K562 (cell line): Measurements from ENCODE around the gene SAMD3. TPM values are rescaled to one million over a fixed set of nuclear protein-coding genes. Genes with fewer than 3 reads are reported as not detected.

Experiments used
- ATAC-seq: fragments of 200-7000 bp; cut with Tn5 transposase; 3 replicates; pipeline ENCODE4 v1.9.1; 2020; ENCODE audit warnings: moderate library complexity
- BruUV-seq: library from RNA; stranded (reverse); fragments of 400-500 nt; replicated peaks from 2 replicates; lab custom pipeline; 2021; lab: Mats Ljungman, UMichigan
- CTCF ChIA-PET: fragments of 300-600 bp; formaldehyde crosslinking; extraction: SDS; loops from one replicate; lab custom pipeline; 2021; ENCODE audit warnings: low intra/inter-chr PET ratio; lab: Yijun Ruan, JAX
- POLR2A ChIA-PET: fragments of 300-600, 350-650 bp; sonication (Branson Sonifier 250); formaldehyde crosslinking; extraction: SDS; loops from one replicate; lab custom pipeline; 2021; ENCODE audit warnings: antibody characterized with exemption, inconsistent platforms; lab: Yijun Ruan, JAX
- DNase-seq, 4 experiments: peaks; one replicate each; pipeline versions ENCODE4 v3.0.0 to v3.0.0-alpha.2; 2011 to 2018; ENCODE audit warnings: low spot score in 3 of 4, mixed read lengths in 3 of 4; ENCODE audit errors: extremely low read depth in 1 of 4
- FAIRE-seq: peaks from 2 replicates; lab custom pipeline; 2011; peaks lifted over from hg19 to GRCh38; lab: Jason Lieb, UNC
- H2AFZ ChIP-seq: 2 replicates; pipeline ENCODE4 v1.6.0; 2011; ENCODE audit warnings: low read depth, low read length, control low read depth, inconsistent platforms
- H3K27ac ChIP-seq: fragments of 200-600 bp; 3 replicates; pipeline ENCODE4 v1.8.0; 2011; ENCODE audit warnings: low read depth, mild to moderate bottlenecking, control low read depth, inconsistent platforms, low read length, moderate library complexity, mixed read lengths; ENCODE audit errors: extremely low read depth
- H3K27me3 ChIP-seq, 2 experiments: fragments of 300-600 bp in 1 of 2; 2 replicates in 1 of 2; 3 replicates in 1 of 2; pipeline versions ENCODE4 v1.6.0 to v1.8.0; 2011; ENCODE audit warnings: inconsistent platforms in 2 of 2, low read length in 2 of 2, mild to moderate bottlenecking in 1 of 2, mixed read lengths in 1 of 2, moderate library complexity in 1 of 2; ENCODE audit not compliant: control insufficient read depth in 2 of 2, insufficient read depth in 2 of 2
- H3K36me3 ChIP-seq: fragments of 300-600 bp; 3 replicates; pipeline ENCODE4 v1.8.0; 2011; ENCODE audit warnings: mild to moderate bottlenecking, low read length, inconsistent platforms; ENCODE audit not compliant: control insufficient read depth, insufficient read depth
- H3K4me1 ChIP-seq, 2 experiments: fragments of 200-600 bp in 1 of 2; replicated peaks in 1 of 2; 2 replicates in 1 of 2; 3 replicates in 1 of 2; pipeline versions ENCODE4 v1.5.1 to v1.8.0; 2011; ENCODE audit warnings: inconsistent platforms in 2 of 2, low read length in 2 of 2, mild to moderate bottlenecking in 1 of 2, mixed read lengths in 1 of 2, moderate library complexity in 1 of 2; ENCODE audit not compliant: control insufficient read depth in 2 of 2, insufficient read depth in 2 of 2
- H3K4me2 ChIP-seq: 2 replicates; pipeline ENCODE4 v1.6.1; 2011; ENCODE audit warnings: low read length, control low read depth, inconsistent platforms, mixed read lengths; ENCODE audit not compliant: insufficient read depth
- H3K4me3 ChIP-seq: fragments of 200-600 bp; sonication (generic), shearing (Covaris generic); 2 replicates; pipeline ENCODE4 v1.5.1; 2016; ENCODE audit warnings: control low read depth, inconsistent platforms
- H3K79me2 ChIP-seq: fragments of 200-600 bp; 3 replicates; pipeline ENCODE4 v1.8.0; 2011; ENCODE audit warnings: low read length, inconsistent platforms; ENCODE audit not compliant: control insufficient read depth, insufficient read depth
- H3K9ac ChIP-seq, 2 experiments: 2 replicates each; pipeline versions ENCODE4 v1.6.0 to v1.6.1; 2011; ENCODE audit warnings: low read depth in 2 of 2, low read length in 2 of 2, control low read depth in 1 of 2, inconsistent platforms in 1 of 2, mild to moderate bottlenecking in 1 of 2, mixed read lengths in 1 of 2; ENCODE audit not compliant: insufficient read depth in 1 of 2
- H3K9me1 ChIP-seq: one replicate; pipeline ENCODE4 v1.6.0; 2011; ENCODE audit warnings: inconsistent platforms, mild to moderate bottlenecking, low read length, moderate library complexity; ENCODE audit not compliant: control insufficient read depth, insufficient read depth
- H3K9me3 ChIP-seq: replicated peaks from 2 replicates; pipeline ENCODE4 v1.5.1; 2011; ENCODE audit warnings: low read depth, low read length, inconsistent platforms; ENCODE audit not compliant: control insufficient read depth, insufficient read depth
- H4K20me1 ChIP-seq: replicated peaks from 2 replicates; pipeline ENCODE4 v1.6.1; 2011; ENCODE audit warnings: low read length, inconsistent platforms, mixed read lengths; ENCODE audit not compliant: control insufficient read depth, insufficient read depth
- CREM ChIP-seq: IDR thresholded peaks from 2 replicates; pipeline ENCODE4 v1.6.1; 2014; ENCODE audit warnings: antibody characterized with exemption, low read depth
- ESRRB ChIP-seq: fragments of 250-450 bp; sonication (Bioruptor Pico); IDR thresholded peaks from 2 replicates; pipeline ENCODE4 v1.5.0; 2020; ENCODE audit warnings: mild to moderate bottlenecking, moderate library complexity, borderline replicate concordance
- MAFK ChIP-seq: IDR thresholded peaks from 2 replicates; pipeline ENCODE4 v1.6.1; 2011; ENCODE audit warnings: low read length, improper control_type of control experiment
- NCOA2 ChIP-seq, 2 experiments: fragments of 450-650 bp; IDR thresholded peaks; 2 replicates each; pipeline ENCODE4 v1.6.1; 2018; ENCODE audit warnings: mild to moderate bottlenecking in 2 of 2, moderate library complexity in 1 of 2; ENCODE audit not compliant: partially characterized antibody in 2 of 2
- NR2C1 ChIP-seq, 2 experiments: fragments of 450-650 bp; IDR thresholded peaks; 2 replicates each; pipeline ENCODE4 v1.6.1; 2017; ENCODE audit warnings: mild to moderate bottlenecking in 2 of 2, antibody characterized with exemption in 1 of 2, inconsistent platforms in 1 of 2, missing compliant biosample characterization in 1 of 2, missing genetic modification characterization in 1 of 2
- RAD51 ChIP-seq: fragments of 450-650 bp; IDR thresholded peaks from 2 replicates; pipeline ENCODE4 v1.7.1; 2016; ENCODE audit warnings: low read depth, mild to moderate bottlenecking, borderline replicate concordance
- SIN3A ChIP-seq, 2 experiments: fragments of 150-350 bp in 1 of 2; IDR thresholded peaks; 2 replicates each; pipeline ENCODE4 v1.6.1; 2011 to 2016; ENCODE audit warnings: borderline replicate concordance in 2 of 2, low read depth in 2 of 2, low read length in 2 of 2, mild to moderate bottlenecking in 2 of 2, moderate library complexity in 2 of 2; ENCODE audit not compliant: control insufficient read depth in 1 of 2
- ZNF785 ChIP-seq: fragments of 250-450 bp; sonication (Bioruptor Pico); IDR thresholded peaks from 2 replicates; pipeline ENCODE4 v1.4.0; 2020; ENCODE audit warnings: mild to moderate bottlenecking
- WGBS: fragments of 100-300 bp; shearing (Covaris generic); methylation state at CpG from one replicate; pipeline ENCODE4 v1.1.6; 2016; ENCODE audit warnings: low coverage, mixed read lengths; ENCODE audit not compliant: insufficient coverage; ENCODE audit errors: missing lambda C conversion rate; 5-methylcytosine and 5-hydroxymethylcytosine counted together
- in situ Hi-C: fragments of 300-500 bp; cut with MboI; formaldehyde crosslinking; loops from 4 replicates; pipeline ENCODE4 v1.15.0; 2018; ENCODE audit warnings: inconsistent platforms, mixed read lengths
- intact Hi-C: fragments of 100-400 bp; cut with micrococcal nuclease; formaldehyde crosslinking; loops from 2 replicates; pipeline ENCODE4 v1.14.2; 2022
- polyA plus RNA-seq, 8 experiments: library from polyadenylated mRNA; depleted of rRNA in 4 of 8; stranded (reverse) in 5 of 8; unstranded in 3 of 8; fragments of >200 nt; fragmentation: Nextera tagmentation in 2 of 8; fragmentation: Illumina TruSeq in 1 of 8; extraction: Ambion mirVana in 2 of 8; extraction: Trizol in 1 of 8; gene quantifications; 2 replicates each; pipeline versions ENCODE4 v1.2.1 to v1.2.3, GENCODE V29; 2011 to 2014; ENCODE audit warnings: inconsistent platforms in 1 of 8, missing spikeins in 1 of 8
- total RNA-seq, 7 experiments: library from RNA; depleted of rRNA in 6 of 7; stranded (reverse); fragments of >200 nt in 6 of 7; fragmentation: Illumina TruSeq in 2 of 7; extraction: Trizol in 2 of 7; gene quantifications; 2 replicates each; pipeline versions ENCODE4 v1.2.1 to v1.2.3, GENCODE V29; 2011 to 2021; ENCODE audit warnings: low replicate concordance in 1 of 7

SAMD3 gene
- total and polyA plus RNA-seq, 9 of the 15 experiments (the other 6 are each of a cell fraction or from before 2014, with no cell fraction given) = 0.03 to 0.21 (median 0.18) TPM; not detected in 5

- no peak overlapping the region for H3K4me2 ChIP-seq
- 15% methylated on average over 6 of the region's 6 CpGs for WGBS
- H3K27me3 ChIP-seq = no peaks in the 10 kb centered on the region; a peak in 1 of 5 replicates
- ChIA-PET POLR2A (no interaction called here), CTCF (no interaction called here)
- H3K9me1 ChIP-seq = no peaks in the 10 kb centered on the region
- no peaks in the 10 kb centered on the region for H4K20me1 ChIP-seq
- H3K79me2 ChIP-seq = no peaks in the 10 kb centered on the region
- FAIRE-seq (no peak), ATAC-seq (no peak), DNase-seq (no peak)
- no peaks in the 10 kb centered on the region for H3K36me3 ChIP-seq
- H3K9me3 ChIP-seq = no peaks in the 10 kb centered on the region
- H3K27ac ChIP-seq = no peak overlapping the region
- in situ Hi-C loops = no loop called here
- intact Hi-C loops = no loop called here
- H3K9ac ChIP-seq = no peak overlapping the region
- no peak for TF ChIP-seq RAD51
- TF ChIP-seq SIN3A (IDR thresholded peaks at IDR 0.05; ENCODE audit: borderline replicate concordance in 2 of 2, control insufficient read depth in 1 of 2, low read depth in 2 of 2, low read length in 2 of 2) = no peak
- no peak for TF ChIP-seq MAFK
- TF ChIP-seq NCOA2 (IDR thresholded peaks at IDR 0.05; ENCODE audit: partially characterized antibody in 2 of 2) = no peak
- no peak for TF ChIP-seq CREM
- no peak for TF ChIP-seq ZNF785
- no peak for TF ChIP-seq ESRRB (CRISPR knock-in tag)
- no peak for TF ChIP-seq NR2C1 (IDR thresholded peaks at IDR 0.05)
- no peak for TF ChIP-seq NR2C1 (tag; IDR thresholded peaks at IDR 0.05)
- no peaks in the 10 kb centered on the region; a peak in 1 of 5 replicates for H3K4me1 ChIP-seq
- H3K4me3 ChIP-seq = no peak overlapping the region
- no TSS peak for BruUV-seq
- no peak overlapping the region for H2AFZ ChIP-seq
Measured at GRCh38 chr6:130132286-130132701, 90.5 kb downstream of the SAMD3 start.
